HG02759 (cell line): ENCODE data around the gene MUS81.

ENCODE experiments used
- ATAC-seq: cut with Tn5 transposase; IDR thresholded peaks from one replicate; pipeline ENCODE4 v1.9.1; 2021; ENCODE audit warnings: mild to moderate bottlenecking, moderate library complexity; ENCODE audit not compliant: unreplicated experiment

MUS81 gene

DNA sequence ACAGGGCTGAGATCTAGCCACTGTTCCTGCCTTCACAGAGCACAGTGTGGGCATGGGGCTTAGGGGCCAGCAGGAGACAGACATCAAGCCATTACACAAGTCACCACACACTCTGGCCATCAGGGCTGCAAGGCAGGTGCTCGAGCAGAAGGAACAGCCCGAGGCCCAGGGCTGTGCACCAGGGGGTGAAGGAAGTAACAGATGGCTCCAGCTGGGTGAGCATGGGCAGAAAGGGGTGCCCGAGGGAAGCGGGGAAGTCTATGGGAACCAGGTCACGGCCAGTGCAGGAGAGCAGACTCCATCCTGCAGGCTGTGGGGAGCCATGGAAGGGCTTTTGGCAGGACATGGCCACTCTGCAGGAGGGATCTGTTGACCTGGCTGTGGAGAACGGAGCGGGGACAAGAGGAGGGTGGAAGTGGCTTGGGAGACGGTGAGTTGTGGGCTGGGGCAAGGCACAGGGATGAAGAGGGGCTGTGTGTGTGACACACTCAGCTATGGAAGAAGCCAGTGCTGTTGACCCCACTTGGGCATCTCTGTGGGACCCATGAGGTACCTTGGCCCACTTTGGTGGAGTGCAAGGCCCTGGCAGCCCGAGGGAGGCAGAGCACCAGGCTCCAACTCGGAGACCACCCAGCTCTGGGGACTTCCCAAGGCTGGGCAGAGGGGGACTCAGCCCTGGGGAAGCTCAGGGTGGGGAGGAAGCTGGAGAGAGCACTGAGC lies 55.0 kb downstream of the MUS81 start:
- ATAC-seq: no peak

- no peak for ATAC-seq
Measured at GRCh38 chr11:65915821-65916251, 55.6 kb downstream of the MUS81 start.
